ENCODE measurements around the gene SH3PXD2A. TPM values are rescaled to one million over a fixed set of nuclear protein-coding genes. Genes with fewer than 3 reads are reported as not detected.
A peak's percentile ranks its signal among the peaks of the same experiment; 100 is the strongest.

The SH3PXD2A gene
- polyA plus RNA-seq, 4 donors, result 2.2 to 28.3 (median 8.7) TPM

- H3K27me3 ChIP-seq (ENCODE audit: control insufficient read depth in 3 of 3, insufficient read depth in 3 of 3, low read length in 3 of 3), result no peaks in the 10 kb centered on the region
- WGBS, 3 donors, result 54 to 65% (median 56%) methylated on average over 7 of the region's 7 CpGs
- peaks cover 0 to 4% of the 10 kb centered on the region in 2 donors for H3K9me3 ChIP-seq (ENCODE audit: control insufficient read depth in 2 of 2, insufficient read depth in 1 of 2, low read depth in 1 of 2, low read length in 1 of 2)
- H3K4me3 ChIP-seq (ENCODE audit: low read depth in 1 of 3, low read length in 3 of 3), result no peak overlapping the region
- peak in 1 of 2 donors; percentile 33 for DNase-seq
- H3K36me3 ChIP-seq (ENCODE audit: control insufficient read depth in 3 of 3, insufficient read depth in 2 of 3, low read depth in 1 of 3, low read length in 3 of 3), result peaks cover 0 to 6% (median 0%) of the 10 kb centered on the region in 3 donors
- peaks cover 0 to 27% (median 0%) of the 10 kb centered on the region in 3 donors for H3K4me1 ChIP-seq (ENCODE audit: control insufficient read depth in 3 of 3, insufficient read depth in 2 of 3, low read depth in 1 of 3, low read length in 2 of 3)
- H3K27ac ChIP-seq (ENCODE audit: low read depth in 1 of 3, low read length in 2 of 3), result no peak overlapping the region
- FAIRE-seq, result no peak
These were observed 291.3 kb downstream of the SH3PXD2A start for GRCh38 chr10:103564116-103564501.

- FAIRE-seq, result no peak
- H3K27ac ChIP-seq (ENCODE audit: low read depth in 1 of 3, low read length in 2 of 3), result no peak overlapping the region
These were observed 291.9 kb downstream of the SH3PXD2A start for GRCh38 chr10:103563231-103564115.

GRCh38 chr10:103562383-103562782 is 293.0 kb downstream of the SH3PXD2A start:
- H3K36me3 ChIP-seq (ENCODE audit: control insufficient read depth in 3 of 3, insufficient read depth in 2 of 3, low read depth in 1 of 3, low read length in 3 of 3), result peaks cover 0 to 8% (median 0%) of the 10 kb centered on the region in 3 donors
- DNase-seq (no peak), FAIRE-seq (no peak)
- H3K4me1 ChIP-seq (ENCODE audit: control insufficient read depth in 3 of 3, insufficient read depth in 2 of 3, low read depth in 1 of 3, low read length in 2 of 3), result peaks cover 0 to 18% (median 0%) of the 10 kb centered on the region in 3 donors
- no peak overlapping the region for H3K27ac ChIP-seq (ENCODE audit: low read depth in 1 of 3, low read length in 2 of 3)
- no peaks in the 10 kb centered on the region for H3K27me3 ChIP-seq (ENCODE audit: control insufficient read depth in 3 of 3, insufficient read depth in 3 of 3, low read length in 3 of 3)
- peaks cover 0 to 1% of the 10 kb centered on the region in 2 donors for H3K9me3 ChIP-seq (ENCODE audit: control insufficient read depth in 2 of 2, insufficient read depth in 1 of 2, low read depth in 1 of 2, low read length in 1 of 2)
- H3K4me3 ChIP-seq (ENCODE audit: low read depth in 1 of 3, low read length in 3 of 3), result no peak overlapping the region
- WGBS, 3 donors, result 68 to 83% (median 73%) methylated on average over 4 of the region's 4 CpGs

More at GRCh38 chr10:103563231-103564115, 291.9 kb downstream of the SH3PXD2A start:
- H3K4me3 ChIP-seq (ENCODE audit: low read depth in 1 of 3, low read length in 3 of 3), result no peak overlapping the region
- H3K4me1 ChIP-seq (ENCODE audit: control insufficient read depth in 3 of 3, insufficient read depth in 2 of 3, low read depth in 1 of 3, low read length in 2 of 3), result peaks cover 0 to 27% (median 0%) of the 10 kb centered on the region in 3 donors
- peaks cover 0 to 4% of the 10 kb centered on the region in 2 donors for H3K9me3 ChIP-seq (ENCODE audit: control insufficient read depth in 2 of 2, insufficient read depth in 1 of 2, low read depth in 1 of 2, low read length in 1 of 2)
- WGBS, 3 donors, result 81 to 91% (median 85%) methylated on average over 7 of the region's 7 CpGs
- H3K27me3 ChIP-seq (ENCODE audit: control insufficient read depth in 3 of 3, insufficient read depth in 3 of 3, low read length in 3 of 3), result no peaks in the 10 kb centered on the region
- no peak for DNase-seq
- peaks cover 0 to 8% (median 0%) of the 10 kb centered on the region in 3 donors for H3K36me3 ChIP-seq (ENCODE audit: control insufficient read depth in 3 of 3, insufficient read depth in 2 of 3, low read depth in 1 of 3, low read length in 3 of 3)

GRCh38 chr10:103560886-103561285 is 294.5 kb downstream of the SH3PXD2A start:
- no peak for DNase-seq
- no peaks in the 10 kb centered on the region for H3K9me3 ChIP-seq (ENCODE audit: control insufficient read depth in 2 of 2, insufficient read depth in 1 of 2, low read depth in 1 of 2, low read length in 1 of 2)
- no peak overlapping the region for H3K27ac ChIP-seq (ENCODE audit: low read depth in 1 of 3, low read length in 2 of 3)
- H3K27me3 ChIP-seq (ENCODE audit: control insufficient read depth in 3 of 3, insufficient read depth in 3 of 3, low read length in 3 of 3), result no peaks in the 10 kb centered on the region
- H3K36me3 ChIP-seq (ENCODE audit: control insufficient read depth in 3 of 3, insufficient read depth in 2 of 3, low read depth in 1 of 3, low read length in 3 of 3), result peaks cover 0 to 12% (median 0%) of the 10 kb centered on the region in 3 donors
- no peak overlapping the region for H3K4me3 ChIP-seq (ENCODE audit: low read depth in 1 of 3, low read length in 3 of 3)
- FAIRE-seq, result no peak
- 83 to 91% (median 91%) methylated on average over 7 of the region's 7 CpGs for WGBS, 3 donors
- H3K4me1 ChIP-seq (ENCODE audit: control insufficient read depth in 3 of 3, insufficient read depth in 2 of 3, low read depth in 1 of 3, low read length in 2 of 3), result peaks cover 0 to 18% (median 0%) of the 10 kb centered on the region in 3 donors

- Histone ChIP-seq H3K9me3 (ENCODE audit: control insufficient read depth in 2 of 2, insufficient read depth in 1 of 2, low read depth in 1 of 2, low read length in 1 of 2) (no peaks in the 10 kb centered on the region), H3K4me3 (ENCODE audit: low read depth in 1 of 3, low read length in 3 of 3) (no peak overlapping the region), H3K27me3 (ENCODE audit: control insufficient read depth in 3 of 3, insufficient read depth in 3 of 3, low read length in 3 of 3) (no peaks in the 10 kb centered on the region), H3K27ac (ENCODE audit: low read depth in 1 of 3, low read length in 2 of 3) (no peak overlapping the region), H3K4me1 (ENCODE audit: control insufficient read depth in 3 of 3, insufficient read depth in 2 of 3, low read depth in 1 of 3, low read length in 2 of 3) (peaks cover 0 to 18% (median 3%) of the 10 kb centered on the region in 3 donors), H3K36me3 (ENCODE audit: control insufficient read depth in 3 of 3, insufficient read depth in 2 of 3, low read depth in 1 of 3, low read length in 3 of 3) (peaks cover 0 to 14% (median 0%) of the 10 kb centered on the region in 3 donors)
- 79 to 86% (median 83%) methylated on average over 9 of the region's 9 CpGs for WGBS, 3 donors
- FAIRE-seq (no peak), DNase-seq (no peak)
These were observed 295.6 kb downstream of the SH3PXD2A start for GRCh38 chr10:103559776-103560175.

- WGBS, 3 donors, result 65 to 81% (median 71%) methylated on average over 9 of the region's 9 CpGs
- H3K4me3 ChIP-seq (ENCODE audit: low read depth in 1 of 3, low read length in 3 of 3), result no peak overlapping the region
These were observed 296.5 kb downstream of the SH3PXD2A start for GRCh38 chr10:103558911-103559310.

GRCh38 chr10:103557455-103557854 is 297.9 kb downstream of the SH3PXD2A start:
- peak; percentile 51 to 64 for DNase-seq
- Histone ChIP-seq H3K27me3 (ENCODE audit: control insufficient read depth in 3 of 3, insufficient read depth in 3 of 3, low read length in 3 of 3) (no peaks in the 10 kb centered on the region), H3K27ac (ENCODE audit: low read depth in 1 of 3, low read length in 2 of 3) (no peak overlapping the region), H3K4me3 (ENCODE audit: low read depth in 1 of 3, low read length in 3 of 3) (no peak overlapping the region), H3K4me1 (ENCODE audit: control insufficient read depth in 3 of 3, insufficient read depth in 2 of 3, low read depth in 1 of 3, low read length in 2 of 3) (peaks cover 0 to 12% (median 3%) of the 10 kb centered on the region in 3 donors), H3K36me3 (ENCODE audit: control insufficient read depth in 3 of 3, insufficient read depth in 2 of 3, low read depth in 1 of 3, low read length in 3 of 3) (peaks cover 0 to 14% (median 0%) of the 10 kb centered on the region in 3 donors), H3K9me3 (ENCODE audit: control insufficient read depth in 2 of 2, insufficient read depth in 1 of 2, low read depth in 1 of 2, low read length in 1 of 2) (no peaks in the 10 kb centered on the region)
- FAIRE-seq, result no peak
- 70 to 87% (median 78%) methylated on average over 10 of the region's 10 CpGs for WGBS, 3 donors

More at GRCh38 chr10:103558911-103559310, 296.5 kb downstream of the SH3PXD2A start:
- FAIRE-seq, result no peak
- peaks cover 0 to 15% (median 3%) of the 10 kb centered on the region in 3 donors for H3K4me1 ChIP-seq (ENCODE audit: control insufficient read depth in 3 of 3, insufficient read depth in 2 of 3, low read depth in 1 of 3, low read length in 2 of 3)
- peaks cover 0 to 14% (median 0%) of the 10 kb centered on the region in 3 donors for H3K36me3 ChIP-seq (ENCODE audit: control insufficient read depth in 3 of 3, insufficient read depth in 2 of 3, low read depth in 1 of 3, low read length in 3 of 3)
- H3K9me3 ChIP-seq (ENCODE audit: control insufficient read depth in 2 of 2, insufficient read depth in 1 of 2, low read depth in 1 of 2, low read length in 1 of 2), result no peaks in the 10 kb centered on the region
- H3K27ac ChIP-seq (ENCODE audit: low read depth in 1 of 3, low read length in 2 of 3), result no peak overlapping the region
- no peak for DNase-seq
- H3K27me3 ChIP-seq (ENCODE audit: control insufficient read depth in 3 of 3, insufficient read depth in 3 of 3, low read length in 3 of 3), result no peaks in the 10 kb centered on the region

GRCh38 chr10:103556383-103557007 is 298.9 kb downstream of the SH3PXD2A start:
- DNase-seq, result no peak
- WGBS, 3 donors, result 82 to 87% (median 84%) methylated on average over 12 of the region's 12 CpGs
- Histone ChIP-seq H3K36me3 (ENCODE audit: control insufficient read depth in 3 of 3, insufficient read depth in 2 of 3, low read depth in 1 of 3, low read length in 3 of 3) (peaks cover 0 to 14% (median 0%) of the 10 kb centered on the region in 3 donors), H3K4me1 (ENCODE audit: control insufficient read depth in 3 of 3, insufficient read depth in 2 of 3, low read depth in 1 of 3, low read length in 2 of 3) (peaks cover 0 to 12% (median 3%) of the 10 kb centered on the region in 3 donors), H3K27me3 (ENCODE audit: control insufficient read depth in 3 of 3, insufficient read depth in 3 of 3, low read length in 3 of 3) (no peaks in the 10 kb centered on the region), H3K9me3 (ENCODE audit: control insufficient read depth in 2 of 2, insufficient read depth in 1 of 2, low read depth in 1 of 2, low read length in 1 of 2) (no peaks in the 10 kb centered on the region), H3K4me3 (ENCODE audit: low read depth in 1 of 3, low read length in 3 of 3) (peak overlapping the region in 2 of 3 donors; percentile 39 to 43), H3K27ac (ENCODE audit: low read depth in 1 of 3, low read length in 2 of 3) (peak overlapping the region in 1 of 3 donors; percentile 13)
- no peak for FAIRE-seq
